GM18505 (cell line): ENCODE measurements around the gene SIRPD.
A peak's percentile ranks its signal among the peaks of the same experiment; 100 is the strongest.
"Not testable (repeated sequence)": the region's sequence is repeated elsewhere in the genome, so short reads cannot be mapped to it uniquely, and the experiment has no call there.

ENCODE experiments used
- ATAC-seq: cut with Tn5 transposase; IDR thresholded peaks from one replicate; pipeline ENCODE4 v1.9.1; 2021; ENCODE audit not compliant: unreplicated experiment
- POLR2A ChIP-seq: IDR thresholded peaks from 4 replicates; pipeline ENCODE4 v1.6.1; 2011; ENCODE audit warnings: borderline replicate concordance; ENCODE audit not compliant: insufficient read depth, insufficient read length; ENCODE audit errors: extremely low read depth

SIRPD gene

GRCh38 chr20:1527923-1528322 lies 29.6 kb downstream of the SIRPD start:
- no peak for ATAC-seq
- no peak for TF ChIP-seq POLR2A

DNA sequence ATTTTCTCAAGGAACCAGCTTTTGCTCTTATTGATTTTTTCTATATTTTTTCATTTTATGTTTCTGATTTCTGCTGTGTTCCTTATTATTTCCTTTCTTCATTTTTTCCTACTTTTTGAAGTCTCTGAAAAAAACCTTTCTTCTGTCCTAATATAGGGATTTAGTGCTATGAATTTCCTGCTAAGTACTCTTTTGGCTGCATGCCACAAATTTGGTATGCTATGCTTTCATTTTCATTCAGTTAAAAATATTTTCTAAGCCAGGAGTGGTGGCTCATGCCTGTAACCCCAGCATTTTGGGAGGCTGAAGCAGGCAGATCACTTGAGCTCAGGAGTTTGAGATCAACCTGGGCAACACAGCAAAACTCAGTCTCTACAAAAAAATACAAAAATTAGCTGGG lies 30.6 kb downstream of the SIRPD start:
- no peak for ATAC-seq
- no peak for TF ChIP-seq POLR2A

DNA sequence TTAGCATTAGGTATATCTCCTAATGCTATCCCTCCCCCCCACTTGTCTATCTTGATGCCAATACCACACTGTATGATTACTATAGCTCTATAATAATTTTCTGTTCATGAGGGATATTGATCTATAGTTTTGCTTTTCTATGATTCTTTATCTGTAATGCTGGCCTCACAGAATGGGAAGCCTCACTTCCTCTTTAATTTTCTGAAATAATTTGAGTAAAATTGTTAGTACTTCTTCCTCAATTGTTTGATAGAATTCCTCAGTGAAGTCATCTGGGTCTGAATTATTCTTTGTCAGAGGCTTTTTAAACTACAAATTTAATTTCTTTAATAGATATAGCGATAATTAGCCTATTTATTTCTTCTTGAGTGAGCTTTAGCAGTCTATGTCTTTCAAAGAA lies 31.2 kb downstream of the SIRPD start:
- TF ChIP-seq POLR2A, result no peak
- ATAC-seq, result no peak

DNA sequence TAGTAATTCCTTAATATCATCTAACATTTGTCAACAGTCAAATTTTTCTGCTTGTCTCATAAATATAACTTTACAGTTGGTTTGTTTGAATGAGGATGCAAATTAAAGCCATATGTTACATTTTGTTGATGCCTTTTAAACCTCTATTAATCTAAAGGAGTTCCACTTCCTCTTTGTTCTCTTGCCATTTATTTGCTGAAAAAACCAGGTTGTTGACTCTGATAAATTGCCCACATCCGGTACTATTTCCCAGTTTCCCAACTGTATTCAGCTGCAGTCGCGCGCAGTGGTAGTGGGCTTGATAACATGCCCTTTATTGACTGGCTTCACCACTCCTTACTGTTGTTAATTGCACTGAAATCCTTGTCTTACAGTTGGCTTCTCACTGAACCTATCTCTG lies 33.5 kb downstream of the SIRPD start:
- no peak for TF ChIP-seq POLR2A
- ATAC-seq, result no peak

- TF ChIP-seq POLR2A, result no peak
- ATAC-seq, result no peak
Measured at GRCh38 chr20:1517010-1517409, 40.5 kb downstream of the SIRPD start.

DNA sequence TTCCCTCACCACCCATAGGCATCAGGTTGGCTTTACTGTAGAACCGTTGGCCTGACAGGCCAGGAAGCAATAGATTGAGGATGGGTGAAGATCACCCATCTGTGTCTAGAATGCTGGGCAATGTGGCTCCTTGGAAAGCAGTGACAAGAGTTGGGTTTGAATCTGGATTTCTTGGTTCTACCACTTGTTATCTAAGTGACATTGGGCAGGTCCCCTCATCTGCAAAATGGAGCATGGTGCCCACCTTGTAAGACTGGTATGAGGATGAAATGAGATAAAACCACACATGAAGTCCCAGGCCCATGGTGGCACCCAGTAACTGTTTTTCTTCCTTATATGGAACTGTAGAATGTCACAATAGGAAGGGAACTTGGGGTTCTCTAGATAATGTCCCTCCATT lies 43.7 kb downstream of the SIRPD start:
- no peak for TF ChIP-seq POLR2A
- no peak for ATAC-seq

DNA sequence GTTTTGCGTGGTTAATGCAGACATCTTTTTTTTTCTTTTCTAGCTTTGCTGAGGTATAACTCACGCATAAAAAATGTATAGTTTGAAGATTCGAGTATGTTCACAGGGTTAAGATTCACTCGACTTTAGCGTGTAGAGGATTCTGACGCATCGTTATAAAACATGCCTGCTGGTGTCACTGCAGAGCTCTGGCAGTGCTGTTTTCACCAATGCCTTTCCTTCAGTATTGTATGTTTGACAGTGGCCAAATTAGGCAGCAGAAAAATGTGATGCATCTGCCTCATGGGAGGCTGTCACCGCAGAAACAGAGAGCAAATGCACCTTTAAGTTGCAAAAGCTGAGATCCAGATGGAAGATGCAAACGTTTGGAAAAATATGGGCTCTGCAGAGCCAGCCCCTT lies 48.3 kb downstream of the SIRPD start:
- ATAC-seq, result no peak

DNA sequence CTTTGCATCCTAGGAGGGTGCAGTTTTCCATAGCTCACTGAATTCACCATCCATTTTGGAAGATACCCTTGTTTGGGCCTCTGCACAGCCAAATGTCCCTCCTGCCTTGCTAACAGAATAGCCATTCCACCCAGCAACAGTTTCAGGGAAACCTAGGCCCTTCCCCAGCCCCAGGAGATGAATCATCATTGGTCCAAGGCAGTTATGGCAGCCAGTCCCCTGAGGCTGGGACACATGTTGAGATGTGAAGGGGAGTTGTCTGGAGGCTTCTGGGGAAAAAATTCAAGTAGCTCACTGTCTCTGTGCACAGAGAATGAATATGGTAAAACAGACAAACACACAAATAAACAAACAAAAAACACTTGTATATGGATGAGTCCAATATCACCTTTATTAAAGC lies 48.9 kb downstream of the SIRPD start:
- no peak for TF ChIP-seq POLR2A
- no peak for ATAC-seq

More for the DNA sequence above, 48.3 kb downstream of the SIRPD start:
- TF ChIP-seq POLR2A, result no peak

GRCh38 chr20:1507276-1507675 lies 50.2 kb downstream of the SIRPD start:
- no peak for TF ChIP-seq POLR2A
- no peak for ATAC-seq

DNA sequence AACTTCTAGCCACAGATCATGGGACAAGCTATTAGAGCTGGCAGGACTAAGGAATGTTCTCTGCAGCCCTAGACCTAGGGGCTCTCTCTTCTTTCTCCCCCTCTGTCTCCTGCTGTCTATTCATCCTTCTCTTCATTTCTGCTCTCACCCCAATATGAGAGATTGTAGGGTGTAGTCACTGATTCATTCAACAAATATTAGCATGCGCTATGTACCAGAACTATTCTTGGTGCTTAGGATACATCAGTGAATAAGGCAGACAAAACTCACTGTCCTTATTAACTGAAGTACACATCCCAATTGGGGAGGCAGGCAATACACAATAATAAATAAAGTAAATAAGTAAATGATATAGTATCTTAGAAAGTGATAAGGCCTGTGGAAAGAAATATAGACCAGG lies 51.6 kb downstream of the SIRPD start:
- TF ChIP-seq POLR2A, result no peak
- no peak for ATAC-seq

DNA sequence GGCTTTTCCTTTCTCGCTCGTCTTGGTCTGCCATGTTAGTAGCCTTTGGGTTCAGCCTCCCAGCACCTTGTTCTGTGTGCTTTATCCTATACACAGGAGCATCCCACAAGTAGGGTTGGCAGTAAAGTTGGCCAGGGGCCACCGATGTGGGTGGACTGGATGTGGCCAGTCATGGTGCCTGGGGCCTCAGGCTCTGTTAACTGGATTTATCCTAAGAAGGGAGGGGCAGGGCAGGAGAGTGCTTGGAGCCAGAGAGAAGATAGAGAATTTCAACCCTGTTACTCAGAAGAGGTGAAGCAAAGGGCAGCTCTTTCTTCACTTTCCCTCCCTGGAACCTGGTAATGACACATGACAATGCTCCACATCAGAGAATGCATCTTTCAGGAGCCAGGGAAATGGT lies 52.1 kb downstream of the SIRPD start:
- no peak for TF ChIP-seq POLR2A
- ATAC-seq, result no peak

DNA sequence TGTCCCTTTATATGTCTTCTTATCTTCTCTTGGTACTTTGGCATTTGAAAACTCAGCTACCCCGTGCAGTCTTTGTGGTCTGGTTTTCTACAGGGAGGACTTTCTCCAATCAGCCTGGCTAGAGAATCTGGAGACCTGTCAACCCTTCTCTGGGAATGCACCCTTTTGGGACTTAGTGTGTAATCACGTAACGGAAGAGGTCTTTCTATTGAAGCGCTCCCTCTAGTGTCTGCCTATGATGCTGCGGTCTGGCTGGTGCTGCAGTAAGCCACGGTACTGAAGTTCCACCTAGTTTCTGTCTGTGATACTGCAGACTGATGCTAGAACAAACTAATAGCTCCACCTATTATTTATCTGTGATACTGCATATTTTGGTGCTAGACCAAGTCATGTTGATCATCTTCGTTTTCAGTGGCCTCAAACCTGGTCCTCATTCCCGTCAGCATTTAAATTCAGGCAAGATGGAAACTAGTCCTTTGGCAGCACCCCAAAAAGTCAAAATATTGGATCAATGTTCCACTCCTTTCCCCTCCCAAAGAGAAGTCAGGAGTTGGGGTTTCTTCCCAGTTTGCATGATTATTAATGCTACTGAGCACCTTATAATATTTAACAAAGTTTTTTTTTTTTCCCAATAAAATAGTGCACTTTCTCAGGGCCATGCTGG lies 53.8 kb downstream of the SIRPD start:
- peak; percentile 92 for ATAC-seq
- no peak for TF ChIP-seq POLR2A

- no peak for ATAC-seq
- no peak for TF ChIP-seq POLR2A
Measured at GRCh38 chr20:1500496-1500895, 57.0 kb downstream of the SIRPD start.

DNA sequence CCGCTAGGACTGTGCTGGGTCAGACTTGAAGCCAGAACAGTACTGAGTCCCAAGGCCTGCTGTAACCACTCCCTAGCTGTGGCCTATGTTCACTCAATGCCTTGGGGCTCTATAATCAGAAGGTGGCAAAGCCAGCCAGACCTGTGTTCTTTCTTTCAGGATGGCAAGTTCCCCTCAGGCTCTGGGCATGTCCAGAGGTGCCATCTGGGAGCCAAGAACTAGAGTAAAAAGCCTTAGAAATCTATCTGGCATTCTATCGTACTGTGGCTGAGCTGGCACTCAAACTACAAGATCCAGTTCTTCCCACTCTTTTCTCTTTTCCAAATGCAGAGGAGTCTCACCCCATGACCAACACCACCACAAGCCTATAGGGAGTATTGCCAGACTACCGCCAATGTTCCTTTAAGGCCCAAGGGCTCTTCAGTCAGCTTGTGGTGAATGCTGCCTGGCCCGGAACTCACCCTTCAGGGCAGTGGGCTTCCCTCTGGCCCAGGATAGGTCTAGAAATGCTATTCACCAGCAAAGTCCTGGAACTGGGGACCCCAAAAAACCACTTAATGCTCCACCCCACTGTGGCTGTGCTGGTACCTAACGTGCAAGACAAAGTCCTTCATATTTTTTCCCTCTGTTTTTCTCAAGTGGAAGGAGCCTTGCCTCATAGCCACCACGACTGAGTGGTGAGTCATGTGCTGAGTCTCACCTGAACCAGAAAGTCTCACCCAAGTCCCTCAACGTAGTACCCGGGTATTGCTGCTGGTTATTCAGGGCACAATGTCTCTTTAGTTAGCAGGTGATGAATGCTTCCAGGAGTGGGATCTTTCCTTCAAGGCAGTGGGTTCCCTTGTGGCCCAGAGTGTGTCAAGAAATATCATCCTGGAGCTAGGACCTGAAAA lies 57.7 kb downstream of the SIRPD start:
- TF ChIP-seq POLR2A, result no peak
- ATAC-seq, result no peak

- not testable (repeated sequence) for ATAC-seq
Measured at GRCh38 chr20:1497371-1497770, 60.1 kb downstream of the SIRPD start.
